ENCODE results near the gene VEPH1.

The VEPH1 gene

GRCh38 chr3:157248590-157249422 lies 254.4 kb downstream of the VEPH1 start:
- no peak overlapping the region for H3K4me2 ChIP-seq (ENCODE audit: low read length)
- no peak overlapping the region for H3K4me3 ChIP-seq (ENCODE audit: low read length)
- no peaks in the 10 kb centered on the region for H4K20me1 ChIP-seq (ENCODE audit: control insufficient read depth, insufficient read depth, low read depth, low read length)
- no peaks in the 10 kb centered on the region for H3K4me1 ChIP-seq (ENCODE audit: control insufficient read depth, low read length)
- H3K9me2 ChIP-seq (replicated peaks; ENCODE audit: control insufficient read depth, low read length) = no peaks in the 10 kb centered on the region
- no peaks in the 10 kb centered on the region for H3K36me3 ChIP-seq (ENCODE audit: control insufficient read depth, low read length)
- no peaks in the 10 kb centered on the region for H3K9me3 ChIP-seq (ENCODE audit: control insufficient read depth, insufficient read depth, low read length)
- no peaks in the 10 kb centered on the region for H3K27me3 ChIP-seq (ENCODE audit: control insufficient read depth, low read length)
- no peaks in the 10 kb centered on the region for H3F3A ChIP-seq (ENCODE audit: control insufficient read depth, insufficient read depth)
- H3K27ac ChIP-seq (ENCODE audit: low read depth, low read length) = no peak overlapping the region
- H3K79me2 ChIP-seq (ENCODE audit: control insufficient read depth, low read length) = no peaks in the 10 kb centered on the region
- TF ChIP-seq EZH2phosphoT487 (IDR thresholded peaks at IDR 0.05; ENCODE audit: borderline replicate concordance, low read length) (no peak), CTCF (IDR thresholded peaks at IDR 0.05; ENCODE audit: low read depth, low read length, poor library complexity, severe bottlenecking) (no peak)

DNA sequence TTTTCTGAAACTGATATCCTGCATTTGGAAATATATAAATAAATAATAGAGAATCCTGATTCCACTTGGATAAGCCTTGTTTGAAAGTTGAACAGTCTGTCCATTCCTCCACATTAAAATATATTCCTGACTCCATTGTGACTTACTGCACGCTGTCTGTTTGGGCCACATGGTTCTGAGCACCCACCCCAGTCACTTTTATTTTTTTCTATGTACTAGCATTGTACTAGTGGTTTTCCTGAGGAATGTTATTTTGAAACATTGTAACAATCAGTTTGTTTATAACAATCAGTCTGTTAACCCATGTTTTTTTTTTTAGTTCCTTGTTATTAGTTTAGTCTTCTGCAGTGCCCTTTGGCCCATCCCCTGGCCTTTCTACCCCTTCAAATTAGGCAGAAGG lies 255.8 kb downstream of the VEPH1 start:
- no peaks in the 10 kb centered on the region for H4K20me1 ChIP-seq (ENCODE audit: control insufficient read depth, insufficient read depth, low read depth, low read length)
- H3K4me1 ChIP-seq (ENCODE audit: control insufficient read depth, low read length) = no peaks in the 10 kb centered on the region
- no peaks in the 10 kb centered on the region for H3K36me3 ChIP-seq (ENCODE audit: control insufficient read depth, low read length)
- no peaks in the 10 kb centered on the region for H3K79me2 ChIP-seq (ENCODE audit: control insufficient read depth, low read length)
- H3K27ac ChIP-seq (ENCODE audit: low read depth, low read length) = no peak overlapping the region
- H3K4me3 ChIP-seq (ENCODE audit: low read length) = no peak overlapping the region
- H3K9me3 ChIP-seq (ENCODE audit: control insufficient read depth, insufficient read depth, low read length) = no peaks in the 10 kb centered on the region
- H3F3A ChIP-seq (ENCODE audit: control insufficient read depth, insufficient read depth) = no peaks in the 10 kb centered on the region
- no peak overlapping the region for H3K4me2 ChIP-seq (ENCODE audit: low read length)
- H3K9me2 ChIP-seq (replicated peaks; ENCODE audit: control insufficient read depth, low read length) = no peaks in the 10 kb centered on the region
- no peak for TF ChIP-seq CTCF (IDR thresholded peaks at IDR 0.05; ENCODE audit: low read depth, low read length, poor library complexity, severe bottlenecking)
- no peaks in the 10 kb centered on the region for H3K27me3 ChIP-seq (ENCODE audit: control insufficient read depth, low read length)

- H3K9me2 ChIP-seq (replicated peaks; ENCODE audit: control insufficient read depth, low read length) = no peaks in the 10 kb centered on the region
- no peaks in the 10 kb centered on the region for H3F3A ChIP-seq (ENCODE audit: control insufficient read depth, insufficient read depth)
- no peaks in the 10 kb centered on the region for H3K27me3 ChIP-seq (ENCODE audit: control insufficient read depth, low read length)
- no peak overlapping the region for H3K4me2 ChIP-seq (ENCODE audit: low read length)
- no peak overlapping the region for H3K27ac ChIP-seq (ENCODE audit: low read depth, low read length)
- TF ChIP-seq EZH2phosphoT487 (IDR thresholded peaks at IDR 0.05; ENCODE audit: borderline replicate concordance, low read length) (no peak), CTCF (IDR thresholded peaks at IDR 0.05; ENCODE audit: low read depth, low read length, poor library complexity, severe bottlenecking) (no peak)
- no peak overlapping the region for H3K4me3 ChIP-seq (ENCODE audit: low read length)
- no peaks in the 10 kb centered on the region for H3K79me2 ChIP-seq (ENCODE audit: control insufficient read depth, low read length)
- H3K9me3 ChIP-seq (ENCODE audit: control insufficient read depth, insufficient read depth, low read length) = no peaks in the 10 kb centered on the region
- H3K4me1 ChIP-seq (ENCODE audit: control insufficient read depth, low read length) = no peaks in the 10 kb centered on the region
- no peaks in the 10 kb centered on the region for H3K36me3 ChIP-seq (ENCODE audit: control insufficient read depth, low read length)
- H4K20me1 ChIP-seq (ENCODE audit: control insufficient read depth, insufficient read depth, low read depth, low read length) = no peaks in the 10 kb centered on the region
Measured at GRCh38 chr3:157242836-157243235, 260.4 kb downstream of the VEPH1 start.

Data from DOHH2 (cell line).